HepG2 (cell line): ENCODE data around the gene CIAO3. TPM values are rescaled to one million over a fixed set of nuclear protein-coding genes. Genes with fewer than 3 reads are reported as not detected.

Experiments used
- ADNP ChIP-seq: sonication (generic); formaldehyde crosslinking; IDR thresholded peaks from 2 replicates; pipeline ENCODE4 v1.4.0; 2020; ENCODE audit warnings: missing genetic modification reagents
- ELF3 ChIP-seq: IDR thresholded peaks from 2 replicates; pipeline ENCODE4 v1.6.1; 2016; ENCODE audit warnings: missing genetic modification reagents, missing compliant biosample characterization
- FOXA3 ChIP-seq: IDR thresholded peaks from 2 replicates; pipeline ENCODE4 v1.6.1; 2016; ENCODE audit warnings: missing genetic modification reagents, missing compliant biosample characterization
- HMGA1 ChIP-seq: sonication (generic); formaldehyde crosslinking; conservative IDR thresholded peaks from 2 replicates; pipeline ENCODE4 v1.4.0; 2020; ENCODE audit warnings: missing genetic modification reagents
- LCORL ChIP-seq, 2 experiments: fragments of 450-650 bp in 1 of 2; sonication (generic) in 1 of 2; formaldehyde crosslinking in 1 of 2; IDR thresholded peaks; 2 replicates each; pipeline versions ENCODE4 v1.5.0 to v1.6.1; 2017 to 2020; ENCODE audit warnings: antibody characterized with exemption in 1 of 2, missing genetic modification reagents in 1 of 2
- MNT ChIP-seq: fragments of 450-650 bp; IDR thresholded peaks from 2 replicates; pipeline ENCODE4 v1.6.1; 2016
- MTF1 ChIP-seq: sonication (generic); formaldehyde crosslinking; IDR thresholded peaks from 2 replicates; pipeline ENCODE4 v1.5.0; 2020; ENCODE audit warnings: missing genetic modification reagents
- NFATC3 ChIP-seq: sonication (generic); formaldehyde crosslinking; IDR thresholded peaks from 2 replicates; pipeline ENCODE4 v1.5.1; 2020; ENCODE audit warnings: mild to moderate bottlenecking, missing genetic modification reagents
- NPAS2 ChIP-seq: sonication (generic); formaldehyde crosslinking; IDR thresholded peaks from 2 replicates; pipeline ENCODE4 v1.8.0; 2022; ENCODE audit warnings: mild to moderate bottlenecking, missing genetic modification reagents, borderline replicate concordance
- RERE ChIP-seq: IDR thresholded peaks from 2 replicates; pipeline ENCODE4 v1.6.1; 2016; ENCODE audit warnings: low read depth, missing genetic modification reagents, missing compliant biosample characterization
- SMARCE1 ChIP-seq: fragments of 450-650 bp; IDR thresholded peaks from 2 replicates; pipeline ENCODE4 v1.6.1; 2017; ENCODE audit warnings: borderline replicate concordance
- TARDBP ChIP-seq: sonication (generic); formaldehyde crosslinking; IDR thresholded peaks from 2 replicates; pipeline ENCODE4 v1.8.0; 2022; ENCODE audit warnings: mild to moderate bottlenecking, missing genetic modification reagents
- TBX2 ChIP-seq: sonication (generic); formaldehyde crosslinking; IDR thresholded peaks from 2 replicates; pipeline ENCODE4 v1.5.0; 2020; ENCODE audit warnings: missing genetic modification reagents, mild to moderate bottlenecking, borderline replicate concordance
- TFDP2 ChIP-seq: sonication (generic); formaldehyde crosslinking; IDR thresholded peaks from 2 replicates; pipeline ENCODE4 v1.4.0; 2020; ENCODE audit warnings: missing genetic modification reagents
- ZBTB38 ChIP-seq: sonication (generic); formaldehyde crosslinking; IDR thresholded peaks from 2 replicates; pipeline ENCODE4 v1.5.1; 2020; ENCODE audit warnings: mild to moderate bottlenecking, missing genetic modification reagents
- ZKSCAN1 ChIP-seq: fragments of 150-350 bp; IDR thresholded peaks from 2 replicates; pipeline ENCODE4 v1.6.1; 2014; ENCODE audit warnings: low read length
- ZNF143 ChIP-seq: sonication (generic); formaldehyde crosslinking; IDR thresholded peaks from 2 replicates; pipeline ENCODE4 v1.4.0; 2020; ENCODE audit warnings: missing genetic modification reagents
- ZNF317 ChIP-seq: sonication (generic); formaldehyde crosslinking; IDR thresholded peaks from 2 replicates; pipeline ENCODE4 v1.5.0; 2020; ENCODE audit warnings: mild to moderate bottlenecking, missing genetic modification reagents
- ZNF569 ChIP-seq: sonication (generic); formaldehyde crosslinking; IDR thresholded peaks from 2 replicates; pipeline ENCODE4 v1.5.0; 2020; ENCODE audit warnings: mild to moderate bottlenecking, missing genetic modification reagents, moderate library complexity, borderline replicate concordance
- polyA plus RNA-seq, 8 experiments: library from polyadenylated mRNA; depleted of rRNA in 3 of 8; stranded (reverse) in 7 of 8; unstranded in 1 of 8; fragments of >200 nt; fragmentation: Illumina TruSeq in 4 of 8; extraction: Trizol in 4 of 8; gene quantifications; 2 replicates each; pipeline versions ENCODE4 v1.2.1 to v1.2.3, GENCODE V29; 2011 to 2016; ENCODE audit warnings: low read depth in 4 of 8, missing spikeins in 1 of 8, mixed read lengths in 1 of 8; ENCODE audit not compliant: insufficient read depth in 1 of 8
- total RNA-seq, 5 experiments: library from RNA; depleted of rRNA; stranded (reverse); fragments of >200 nt; fragmentation: Illumina TruSeq; extraction: Trizol; gene quantifications; 2 replicates each; pipeline ENCODE4 v1.2.3, GENCODE V29; 2016; ENCODE audit warnings: low read depth in 1 of 5
- TF ChIP-seq, protein P1 (sequence below): sonication (generic); formaldehyde crosslinking; IDR thresholded peaks from 2 replicates; pipeline ENCODE4 v1.5.0; 2020; ENCODE audit warnings: mild to moderate bottlenecking, missing genetic modification reagents

CIAO3 gene
- total and polyA plus RNA-seq, 2 of the 13 experiments (the other 11 are each of a cell fraction or from before 2014, with no cell fraction given), result 21.7 to 25.0 TPM

GRCh38 chr16:720990-721764 lies 19.6 kb downstream of the CIAO3 start, which contains the start of gene ANTKMT (continued):
- TF ChIP-seq TFDP2 (CRISPR knock-in tag), result peak; percentile 63; the same call in 1 of the 2 replicates
- no peak for TF ChIP-seq SMARCE1
- TF ChIP-seq ZNF143 (CRISPR knock-in tag), result no peak
- TF ChIP-seq MTF1 (CRISPR knock-in tag), result no peak
- peak; percentile 93 for TF ChIP-seq ZBTB38 (CRISPR knock-in tag)
- TF ChIP-seq ZKSCAN1, result no peak
- no peak for TF ChIP-seq ADNP
- TF ChIP-seq TARDBP (CRISPR knock-in tag), result no peak; the same call in 1 of the 2 replicates
- TF ChIP-seq NPAS2, result no peak
- TF ChIP-seq TBX2 (CRISPR knock-in tag), result peak; percentile 75; the same call in 1 of the 2 replicates
- TF ChIP-seq FOXA3 (CRISPR knock-in tag), result peak; percentile 5; the same call in 1 of the 2 replicates
- TF ChIP-seq ELF3, result peak; percentile 13; the same call in 1 of the 2 replicates
- TF ChIP-seq, protein P1, sequence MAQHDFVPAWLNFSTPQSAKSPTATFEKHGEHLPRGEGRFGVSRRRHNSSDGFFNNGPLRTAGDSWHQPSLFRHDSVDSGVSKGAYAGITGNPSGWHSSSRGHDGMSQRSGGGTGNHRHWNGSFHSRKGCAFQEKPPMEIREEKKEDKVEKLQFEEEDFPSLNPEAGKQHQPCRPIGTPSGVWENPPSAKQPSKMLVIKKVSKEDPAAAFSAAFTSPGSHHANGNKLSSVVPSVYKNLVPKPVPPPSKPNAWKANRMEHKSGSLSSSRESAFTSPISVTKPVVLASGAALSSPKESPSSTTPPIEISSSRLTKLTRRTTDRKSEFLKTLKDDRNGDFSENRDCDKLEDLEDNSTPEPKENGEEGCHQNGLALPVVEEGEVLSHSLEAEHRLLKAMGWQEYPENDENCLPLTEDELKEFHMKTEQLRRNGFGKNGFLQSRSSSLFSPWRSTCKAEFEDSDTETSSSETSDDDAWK (CRISPR knock-in tag), result no peak
- no peak for TF ChIP-seq RERE (CRISPR knock-in tag)
- no peak for TF ChIP-seq MNT
- no peak for TF ChIP-seq NFATC3
- TF ChIP-seq HMGA1 (CRISPR knock-in tag), result no peak
- no peak for TF ChIP-seq LCORL (IDR thresholded peaks at IDR 0.05)
- TF ChIP-seq LCORL (CRISPR knock-in tag; IDR thresholded peaks at IDR 0.05), result no peak
- no peak for TF ChIP-seq ZNF317 (CRISPR knock-in tag)
- no peak for TF ChIP-seq ZNF569 (CRISPR knock-in tag)
